ENCODE results near the gene CT45A3. TPM values are rescaled to one million over a fixed set of nuclear protein-coding genes. Genes with fewer than 3 reads are reported as not detected.

The CT45A3 gene
- not detected in 2 replicates for total RNA-seq (ENCODE audit: low replicate concordance)

GRCh38 chrX:135768091-135768490, at the start of gene CT45A3:
Gene CT45A3, minus strand, starts transcription at chrX:135768191. Its CDS starts 3,747 bp downstream, at chrX:135764444.

GRCh38 chrX:135802687-135803086, 34.7 kb upstream of the CT45A3 start, which contains the start of gene CT45A6:
Gene CT45A6, minus strand, starts transcription at chrX:135802787. Its CDS starts 3,794 bp downstream, at chrX:135798993.

GRCh38 chrX:135785403-135785802, 17.4 kb upstream of the CT45A3 start, which contains the start of gene CT45A5:
Gene CT45A5, minus strand, starts transcription at chrX:135785503. Its CDS starts 3,774 bp downstream, at chrX:135781729.

GRCh38 chrX:135713183-135713689, 54.8 kb downstream of the CT45A3 start, which contains the start of gene CT45A1:
Gene CT45A1, plus strand, starts transcription at chrX:135713639. Its CDS starts 5,302 bp downstream, at chrX:135718941.

Other genes with a start within 250 kb of the CT45A3 start
- gene INTS6L, start 247.5 kb downstream of the CT45A3 start, total RNA-seq (ENCODE audit: low replicate concordance), result 2.3 and 3.5 TPM in 2 replicates
- gene CT45A1, start 54.6 kb downstream of the CT45A3 start, total RNA-seq (ENCODE audit: low replicate concordance), result not detected in 2 replicates
- not detected in 2 replicates for gene CT45A5, start 17.3 kb upstream of the CT45A3 start, total RNA-seq (ENCODE audit: low replicate concordance)
- not detected in 2 replicates for gene CT45A6, start 34.6 kb upstream of the CT45A3 start, total RNA-seq (ENCODE audit: low replicate concordance)
- gene CT45A2, start 51.8 kb upstream of the CT45A3 start, total RNA-seq (ENCODE audit: low replicate concordance), result not detected in 2 replicates
- gene CT45A7, start 69.1 kb upstream of the CT45A3 start, total RNA-seq (ENCODE audit: low replicate concordance), result not detected in 2 replicates
- gene CT45A8, start 86.3 kb upstream of the CT45A3 start, total RNA-seq (ENCODE audit: low replicate concordance), result not detected in 2 replicates
- not detected in 2 replicates for gene CT45A9, start 103.6 kb upstream of the CT45A3 start, total RNA-seq (ENCODE audit: low replicate concordance)
- gene CT45A10, start 125.3 kb upstream of the CT45A3 start, total RNA-seq (ENCODE audit: low replicate concordance), result not detected in 2 replicates
- not detected in 2 replicates for gene SAGE1, start 125.5 kb upstream of the CT45A3 start, total RNA-seq (ENCODE audit: low replicate concordance)
- 2.2 and 5.0 TPM in 2 replicates for gene MMGT1, start 205.8 kb upstream of the CT45A3 start, total RNA-seq (ENCODE audit: low replicate concordance)
- gene SLC9A6, start 217.2 kb upstream of the CT45A3 start, total RNA-seq (ENCODE audit: low replicate concordance), result 13.7 and 14.9 TPM in 2 replicates